Ureter (tissue), 1 donor: ENCODE measurements around the gene DNAI2. TPM values are rescaled to one million over a fixed set of nuclear protein-coding genes. Genes with fewer than 3 reads are reported as not detected.

Experiments used
- DNase-seq: peaks from one replicate; pipeline ENCODE4 v3.0.0-alpha.2; 2020; ENCODE audit warnings: low spot score
- total RNA-seq: library from RNA; stranded (reverse); gene quantifications from one replicate; pipeline ENCODE4 v1.2.4, GENCODE V29; 2023
- donor health status: DM: yes; HTN: yes; CAD: no.

The DNAI2 gene
- total RNA-seq, 1 donor from 2014 or later = not detected

GRCh38 chr17:74339537-74340195 is 65.6 kb downstream of the DNAI2 start:
- DNase-seq = no peak

- no peak for DNase-seq
Observed at GRCh38 chr17:74340470-74341023, 66.5 kb downstream of the DNAI2 start.

- DNase-seq = no peak
Observed at GRCh38 chr17:74342224-74342623, 68.2 kb downstream of the DNAI2 start.

- no peak for DNase-seq
Observed at GRCh38 chr17:74343121-74343520, 69.1 kb downstream of the DNAI2 start.

GRCh38 chr17:74343526-74344284 is 69.7 kb downstream of the DNAI2 start:
- DNase-seq = no peak

GRCh38 chr17:74344658-74345057 is 70.6 kb downstream of the DNAI2 start:
- no peak for DNase-seq

- DNase-seq = no peak
Observed at GRCh38 chr17:74345433-74346241, 71.6 kb downstream of the DNAI2 start.

- no peak for DNase-seq
Observed at GRCh38 chr17:74347646-74348045, 73.6 kb downstream of the DNAI2 start.

- no peak for DNase-seq
Observed at GRCh38 chr17:74349120-74349519, 75.1 kb downstream of the DNAI2 start.

GRCh38 chr17:74350486-74350885 is 76.5 kb downstream of the DNAI2 start:
- DNase-seq = no peak

GRCh38 chr17:74351552-74352210 is 77.6 kb downstream of the DNAI2 start:
- no peak for DNase-seq

- no peak for DNase-seq
Observed at GRCh38 chr17:74353446-74354060, 79.5 kb downstream of the DNAI2 start.

GRCh38 chr17:74354123-74354522 is 80.1 kb downstream of the DNAI2 start:
- DNase-seq = no peak

GRCh38 chr17:74354561-74354960 is 80.5 kb downstream of the DNAI2 start:
- no peak for DNase-seq

- no peak for DNase-seq
Observed at GRCh38 chr17:74355065-74355464, 81.0 kb downstream of the DNAI2 start.

GRCh38 chr17:74356646-74357465 is 82.8 kb downstream of the DNAI2 start:
- no peak for DNase-seq

- no peak for DNase-seq
Observed at GRCh38 chr17:74357466-74357809, 83.4 kb downstream of the DNAI2 start.

- DNase-seq = no peak
Observed at GRCh38 chr17:74358697-74359096, 84.7 kb downstream of the DNAI2 start.

GRCh38 chr17:74359916-74360315 is 85.9 kb downstream of the DNAI2 start:
- no peak for DNase-seq

- no peak for DNase-seq
Observed at GRCh38 chr17:74360899-74361229, 86.8 kb downstream of the DNAI2 start.
